Small intestine (tissue), 7 donors: ENCODE results near the gene AOPEP. TPM values are rescaled to one million over a fixed set of nuclear protein-coding genes. Genes with fewer than 3 reads are reported as not detected.

Experiments used
- DNase-seq, 2 donors: peaks; one replicate each; pipeline versions ENCODE4 v3.0.0 to v3.0.0-alpha.2; 2013
- FAIRE-seq: peaks from 2 replicates; lab custom pipeline; 2012; peaks lifted over from hg19 to GRCh38; lab: Jason Lieb, UNC
- H3K27ac ChIP-seq, 3 donors: one replicate each; pipeline ENCODE4 v1.5.1; 2013; ENCODE audit warnings: low read length in 2 of 3, mild to moderate bottlenecking in 2 of 3, control low read depth in 1 of 3, inconsistent platforms in 1 of 3, low read depth in 1 of 3, moderate library complexity in 1 of 3
- H3K27me3 ChIP-seq, 3 donors: one replicate each; pipeline ENCODE4 v1.6.1; 2013; ENCODE audit warnings: low read length in 3 of 3, inconsistent platforms in 1 of 3; ENCODE audit not compliant: control insufficient read depth in 3 of 3, insufficient read depth in 3 of 3
- H3K36me3 ChIP-seq, 3 donors: one replicate each; pipeline ENCODE4 v1.6.1; 2013; ENCODE audit warnings: low read length in 3 of 3, inconsistent platforms in 1 of 3, low read depth in 1 of 3, mild to moderate bottlenecking in 1 of 3, moderate library complexity in 1 of 3; ENCODE audit not compliant: control insufficient read depth in 3 of 3, insufficient read depth in 2 of 3
- H3K4me1 ChIP-seq, 3 donors: one replicate each; pipeline ENCODE4 v1.6.1; 2013; ENCODE audit warnings: low read length in 2 of 3, inconsistent platforms in 1 of 3, low read depth in 1 of 3, mild to moderate bottlenecking in 1 of 3, moderate library complexity in 1 of 3; ENCODE audit not compliant: control insufficient read depth in 3 of 3, insufficient read depth in 2 of 3
- H3K4me3 ChIP-seq, 3 donors: one replicate each; pipeline ENCODE4 v1.5.1; 2013; ENCODE audit warnings: low read length in 3 of 3, control low read depth in 1 of 3, inconsistent platforms in 1 of 3, low read depth in 1 of 3, mild to moderate bottlenecking in 1 of 3, moderate library complexity in 1 of 3
- H3K9me3 ChIP-seq, 2 donors: one replicate each; pipeline ENCODE4 v1.6.1; 2013; ENCODE audit warnings: low read depth in 1 of 2, low read length in 1 of 2; ENCODE audit not compliant: control insufficient read depth in 2 of 2, insufficient read depth in 1 of 2
- WGBS, 3 donors: extraction: QIAGEN DNeasy Blood & Tissue Kit; methylation state at CpG; one replicate each; pipeline ENCODE4 v1.1.7; 2013; 5-methylcytosine and 5-hydroxymethylcytosine counted together
- polyA plus RNA-seq, 4 donors: library from polyadenylated mRNA; stranded (reverse) in 3 of 4; unstranded in 1 of 4; fragments of 200-250 nt in 3 of 4; fragments of 120-200 nt in 1 of 4; gene quantifications; one replicate each; pipeline versions ENCODE4 v1.2.1 to v1.2.3, GENCODE V29; 2013
- donor health status: healthy with polysubstance abuse.
- donor health status: control.
- donor health status: control.
- donor health status: Bipolar disorder and iron deficiency.
- donor health status: healthy.

AOPEP gene
- polyA plus RNA-seq, 4 donors, result 26.3 to 34.7 (median 28.4) TPM

- peak in 1 of 2 donors; percentile 42 for DNase-seq
- H3K36me3 ChIP-seq, result peaks cover 0 to 31% (median 2%) of the 10 kb centered on the region in 3 donors
- H3K9me3 ChIP-seq, result no peaks in the 10 kb centered on the region
- H3K4me1 ChIP-seq, result peaks cover 4 to 35% (median 13%) of the 10 kb centered on the region in 3 donors
- no peak overlapping the region for H3K4me3 ChIP-seq
- H3K27ac ChIP-seq, result peak overlapping the region in 1 of 3 donors; percentile 66
- no peaks in the 10 kb centered on the region for H3K27me3 ChIP-seq
- no peak for FAIRE-seq
- 15 to 54% (median 42%) methylated on average over 5 of the region's 5 CpGs for WGBS, 3 donors
These were observed 313.6 kb downstream of the AOPEP start for GRCh38 chr9:95040106-95040505.

- Histone ChIP-seq H3K27me3 (no peaks in the 10 kb centered on the region), H3K27ac (peak overlapping the region in 1 of 3 donors; percentile 11), H3K9me3 (no peaks in the 10 kb centered on the region), H3K4me1 (peaks cover 4 to 45% (median 10%) of the 10 kb centered on the region in 3 donors), H3K36me3 (peaks cover 0 to 28% (median 0%) of the 10 kb centered on the region in 3 donors), H3K4me3 (no peak overlapping the region)
- 36 to 52% (median 46%) methylated on average over 5 of the region's 5 CpGs for WGBS, 3 donors
- FAIRE-seq (no peak), DNase-seq (peak in 1 of 2 donors; percentile 45)
These were observed 317.3 kb downstream of the AOPEP start for GRCh38 chr9:95043826-95044225.

- H3K27ac ChIP-seq, result peak overlapping the region in 2 of 3 donors; percentile 15 to 17
- 51 to 66% (median 55%) methylated on average over 33 to 36 of the region's 36 CpGs for WGBS, 3 donors
These were observed 318.4 kb downstream of the AOPEP start for GRCh38 chr9:95044731-95045508.

GRCh38 chr9:95045751-95046150 lies 319.3 kb downstream of the AOPEP start:
- Histone ChIP-seq H3K4me3 (no peak overlapping the region), H3K36me3 (peaks cover 0 to 18% (median 0%) of the 10 kb centered on the region in 3 donors), H3K9me3 (no peaks in the 10 kb centered on the region), H3K27me3 (no peaks in the 10 kb centered on the region), H3K27ac (peak overlapping the region in 1 of 3 donors; percentile 5), H3K4me1 (peaks cover 1 to 45% (median 3%) of the 10 kb centered on the region in 3 donors)
- DNase-seq, result no peak
- WGBS, 3 donors, result 79 to 88% (median 85%) methylated on average over 16 of the region's 16 CpGs
- FAIRE-seq, result no peak

More at GRCh38 chr9:95044731-95045508, 318.4 kb downstream of the AOPEP start:
- Histone ChIP-seq H3K4me3 (peak overlapping the region in 1 of 3 donors; percentile 6), H3K36me3 (peaks cover 0 to 25% (median 0%) of the 10 kb centered on the region in 3 donors), H3K4me1 (peaks cover 4 to 51% (median 8%) of the 10 kb centered on the region in 3 donors), H3K27me3 (no peaks in the 10 kb centered on the region), H3K9me3 (no peaks in the 10 kb centered on the region)
- FAIRE-seq, result no peak
- peak; percentile 75 to 82 for DNase-seq

GRCh38 chr9:95047452-95048224 lies 321.1 kb downstream of the AOPEP start:
- Histone ChIP-seq H3K4me1 (peaks cover 0 to 34% (median under 1%) of the 10 kb centered on the region in 3 donors), H3K9me3 (no peaks in the 10 kb centered on the region), H3K4me3 (no peak overlapping the region), H3K27ac (peak overlapping the region in 1 of 3 donors; percentile 50), H3K27me3 (no peaks in the 10 kb centered on the region), H3K36me3 (peaks cover 0 to 18% (median 0%) of the 10 kb centered on the region in 3 donors)
- FAIRE-seq, result peak; percentile 5
- 35 to 56% (median 49%) methylated on average over 3 of the region's 3 CpGs for WGBS, 3 donors
- DNase-seq, result no peak

- peak overlapping the region; percentile 73 to 82 (median 81) for H3K27ac ChIP-seq
- H3K4me1 ChIP-seq, result peaks cover 0 to 33% (median 0%) of the 10 kb centered on the region in 3 donors
- H3K4me3 ChIP-seq, result peak overlapping the region; percentile 45 to 68 (median 57)
- no peak for FAIRE-seq
- WGBS, 3 donors, result 1 to 4% (median 2%) methylated on average over 58 of the region's 58 CpGs
- H3K36me3 ChIP-seq, result peaks cover 0 to 18% (median 0%) of the 10 kb centered on the region in 3 donors
- DNase-seq, result peak; percentile 76 to 84
- H3K9me3 ChIP-seq, result no peaks in the 10 kb centered on the region
- no peaks in the 10 kb centered on the region for H3K27me3 ChIP-seq
These were observed 322.0 kb downstream of the AOPEP start for GRCh38 chr9:95048225-95049087.

GRCh38 chr9:95049761-95050160 lies 323.3 kb downstream of the AOPEP start:
- peak overlapping the region; percentile 55 to 73 (median 71) for H3K27ac ChIP-seq
- FAIRE-seq (no peak), DNase-seq (no peak)
- H3K36me3 ChIP-seq, result peaks cover 0 to 11% (median 0%) of the 10 kb centered on the region in 3 donors
- no peaks in the 10 kb centered on the region for H3K9me3 ChIP-seq
- H3K27me3 ChIP-seq, result no peaks in the 10 kb centered on the region
- WGBS, 3 donors, result 42 to 53% (median 51%) methylated on average over 6 of the region's 6 CpGs
- H3K4me1 ChIP-seq, result peaks cover 0 to 20% (median 0%) of the 10 kb centered on the region in 3 donors
- H3K4me3 ChIP-seq, result peak overlapping the region in 2 of 3 donors; percentile 20 to 28
